Panc1 (cell line): ENCODE data around the gene RPL3. TPM values are rescaled to one million over a fixed set of nuclear protein-coding genes. Genes with fewer than 3 reads are reported as not detected.

Experiments
- ATAC-seq: fragments of 200-7000 bp; cut with Tn5 transposase; 2 replicates; pipeline ENCODE4 v1.9.1; 2020; ENCODE audit warnings: mild to moderate bottlenecking, moderate library complexity
- BruUV-seq: library from RNA; stranded (reverse); fragments of 400-500 nt; replicated peaks from 2 replicates; lab custom pipeline; 2021; lab: Mats Ljungman, UMichigan
- CTCF ChIA-PET: fragments of 300-600 bp; sonication (Branson Sonifier 250); formaldehyde crosslinking; loops from one replicate; lab custom pipeline; 2022; ENCODE audit warnings: antibody characterized with exemption; lab: Charles Lee
- POLR2A ChIA-PET: fragments of 300-600 bp; sonication (Branson Sonifier 250); formaldehyde crosslinking; loops from one replicate; lab custom pipeline; 2022; ENCODE audit warnings: antibody characterized with exemption; lab: Charles Lee
- DNase-seq: peaks from one replicate; pipeline ENCODE4 v3.0.0-alpha.2; 2010; ENCODE audit warnings: low read depth, low spot score
- H3K27ac ChIP-seq: 2 replicates; pipeline ENCODE4 v1.5.1; 2011; ENCODE audit warnings: mild to moderate bottlenecking, low read length, inconsistent platforms
- H3K27me3 ChIP-seq: fragments of 200-500 bp; sonication (Bioruptor generic); 2 replicates; pipeline ENCODE4 v1.6.0; 2014; ENCODE audit warnings: low read length, inconsistent platforms; ENCODE audit not compliant: control insufficient read depth, insufficient read depth
- H3K36me3 ChIP-seq: fragments of 200-500 bp; sonication (Bioruptor generic); 2 replicates; pipeline ENCODE4 v1.5.1; 2014; ENCODE audit warnings: inconsistent platforms, mild to moderate bottlenecking, low read length, moderate library complexity; ENCODE audit not compliant: control insufficient read depth, insufficient read depth
- H3K4me1 ChIP-seq: 2 replicates; pipeline ENCODE4 v1.5.1; 2011; ENCODE audit warnings: inconsistent platforms, mild to moderate bottlenecking, low read length, moderate library complexity; ENCODE audit not compliant: control insufficient read depth, insufficient read depth
- H3K4me3 ChIP-seq, 2 experiments: 2 replicates each; pipeline ENCODE4 v1.5.1; 2011 to 2012; ENCODE audit warnings: low read depth in 2 of 2, low read length in 2 of 2, mild to moderate bottlenecking in 2 of 2, inconsistent platforms in 1 of 2, moderate library complexity in 1 of 2
- H3K9me3 ChIP-seq: fragments of 200-500 bp; sonication (Bioruptor generic); 2 replicates; pipeline ENCODE4 v1.5.1; 2014; ENCODE audit warnings: low read depth, mild to moderate bottlenecking, inconsistent platforms, low read length, moderate library complexity; ENCODE audit not compliant: control insufficient read depth, insufficient read depth
- CTCF ChIP-seq: fragments of 450-650 bp; IDR thresholded peaks from 2 replicates; pipeline ENCODE4 v1.5.1; 2017; ENCODE audit warnings: mild to moderate bottlenecking
- POLR2AphosphoS5 ChIP-seq: IDR thresholded peaks from 2 replicates; pipeline ENCODE4 v1.6.1; 2012; ENCODE audit warnings: mild to moderate bottlenecking, low read depth, low read length, moderate library complexity
- REST ChIP-seq, 2 experiments: IDR thresholded peaks; 2 replicates each; pipeline ENCODE4 v1.6.1; 2011 to 2012; ENCODE audit warnings: low read depth in 2 of 2, control low read depth in 1 of 2, low read length in 1 of 2, mild to moderate bottlenecking in 1 of 2, moderate library complexity in 1 of 2; ENCODE audit not compliant: insufficient read depth in 1 of 2
- SIN3A ChIP-seq: IDR thresholded peaks from 2 replicates; pipeline ENCODE4 v1.6.1; 2012; ENCODE audit warnings: low read depth, mild to moderate bottlenecking, low read length, moderate library complexity, borderline replicate concordance; ENCODE audit not compliant: insufficient read depth
- TCF7L2 ChIP-seq: IDR thresholded peaks from 2 replicates; pipeline ENCODE4 v1.6.1; 2011; ENCODE audit warnings: mild to moderate bottlenecking, low read depth, low read length, inconsistent platforms
- in situ Hi-C: cut with HindIII; loops from 2 replicates; pipeline ENCODE4 v1.10.0; 2016; ENCODE audit warnings: low sequenced_read_pairs, low pct_unique_long_range_greater_than_20kb
- intact Hi-C: fragments of 100-400 bp; cut with micrococcal nuclease; formaldehyde crosslinking; loops from one replicate; pipeline ENCODE4 v1.10.0; 2022; ENCODE audit not compliant: unreplicated experiment
- total RNA-seq: library from RNA; stranded (reverse); gene quantifications from one replicate; pipeline ENCODE4 v1.2.1, GENCODE V29; 2021; ENCODE audit not compliant: unreplicated experiment

RPL3 gene
- total RNA-seq, 1 experiment from 2014 or later = 885 TPM

- no peaks in the 10 kb centered on the region for H3K9me3 ChIP-seq
- in situ Hi-C loops (no loop called here), intact Hi-C loops (no loop called here)
- ChIA-PET CTCF (no interaction called here), POLR2A (no interaction called here)
- H3K4me3 ChIP-seq = no peak overlapping the region
- ATAC-seq (no peak), DNase-seq (no peak)
- H3K27ac ChIP-seq = peak overlapping the region; percentile 72; the same call in 1 of the 2 replicates
- TF ChIP-seq TCF7L2 (no peak), POLR2AphosphoS5 (no peak), REST (IDR thresholded peaks at IDR 0.05; ENCODE audit: insufficient read depth in 1 of 2, low read depth in 2 of 2, low read length in 1 of 2) (no peak)
- H3K4me1 ChIP-seq = peaks cover 63% of the 10 kb centered on the region
- H3K36me3 ChIP-seq = no peaks in the 10 kb centered on the region
- no TSS peak for BruUV-seq
- H3K27me3 ChIP-seq = no peaks in the 10 kb centered on the region
These were observed 29.9 kb downstream of the RPL3 start for GRCh38 chr22:39289533-39289932.

- BruUV-seq = no TSS peak
- no peak for DNase-seq
- CTCF ChIA-PET = no interaction called here
- Histone ChIP-seq H3K4me3 (no peak overlapping the region), H3K36me3 (no peaks in the 10 kb centered on the region), H3K4me1 (peaks cover 67% of the 10 kb centered on the region), H3K27ac (peak overlapping the region; percentile 8; the same call in 1 of the 2 replicates), H3K9me3 (no peaks in the 10 kb centered on the region), H3K27me3 (no peaks in the 10 kb centered on the region)
- intact Hi-C loops (no loop called here), in situ Hi-C loops (no loop called here)
- ATAC-seq = no peak
- POLR2A ChIA-PET = no interaction called here
- TF ChIP-seq TCF7L2 (no peak), SIN3A (no peak), POLR2AphosphoS5 (no peak), CTCF (no peak), REST (IDR thresholded peaks at IDR 0.05; ENCODE audit: insufficient read depth in 1 of 2, low read depth in 2 of 2, low read length in 1 of 2) (no peak)
These were observed 31.1 kb downstream of the RPL3 start for GRCh38 chr22:39288135-39288898.
